HepG2 (cell line): ENCODE measurements around the gene MBD3. TPM values are rescaled to one million over a fixed set of nuclear protein-coding genes. Genes with fewer than 3 reads are reported as not detected.
A peak's percentile ranks its signal among the peaks of the same experiment; 100 is the strongest.

ENCODE experiments used
- CREB1 ChIP-seq, 2 experiments: fragments of 450-650 bp in 1 of 2; IDR thresholded peaks; 2 replicates each; pipeline ENCODE4 v1.6.1; 2016 to 2017; ENCODE audit warnings: control low read depth in 1 of 2, mild to moderate bottlenecking in 1 of 2, missing compliant biosample characterization in 1 of 2, missing genetic modification characterization in 1 of 2
- HMG20A ChIP-seq: IDR thresholded peaks from 2 replicates; pipeline ENCODE4 v1.6.1; 2016; ENCODE audit warnings: borderline replicate concordance
- KMT2B ChIP-seq: IDR thresholded peaks from 2 replicates; pipeline ENCODE4 v1.6.1; 2016; ENCODE audit warnings: missing genetic modification reagents, missing compliant biosample characterization
- MTA1 ChIP-seq: sonication (generic); formaldehyde crosslinking; IDR thresholded peaks from 2 replicates; pipeline ENCODE4 v1.4.0; 2020; ENCODE audit warnings: missing genetic modification reagents, mild to moderate bottlenecking, borderline replicate concordance
- RBFOX2 ChIP-seq: fragments of 200-400 bp; formaldehyde crosslinking; IDR thresholded peaks from 2 replicates; pipeline ENCODE4 v1.6.1; 2017; ENCODE audit warnings: low read depth, mild to moderate bottlenecking, low read length
- ZNF451 ChIP-seq: sonication (generic); formaldehyde crosslinking; IDR thresholded peaks from 2 replicates; pipeline ENCODE4 v1.5.0; 2020; ENCODE audit warnings: mild to moderate bottlenecking, missing genetic modification reagents
- ZNF607 ChIP-seq: sonication (generic); formaldehyde crosslinking; IDR thresholded peaks from 2 replicates; pipeline ENCODE4 v1.5.1; 2020; ENCODE audit warnings: missing genetic modification reagents, mild to moderate bottlenecking, borderline replicate concordance
- polyA plus RNA-seq, 8 experiments: library from polyadenylated mRNA; depleted of rRNA in 3 of 8; stranded (reverse) in 7 of 8; unstranded in 1 of 8; fragments of >200 nt; fragmentation: Illumina TruSeq in 4 of 8; extraction: Trizol in 4 of 8; gene quantifications; 2 replicates each; pipeline versions ENCODE4 v1.2.1 to v1.2.3, GENCODE V29; 2011 to 2016; ENCODE audit warnings: low read depth in 4 of 8, missing spikeins in 1 of 8, mixed read lengths in 1 of 8; ENCODE audit not compliant: insufficient read depth in 1 of 8
- total RNA-seq, 5 experiments: library from RNA; depleted of rRNA; stranded (reverse); fragments of >200 nt; fragmentation: Illumina TruSeq; extraction: Trizol; gene quantifications; 2 replicates each; pipeline ENCODE4 v1.2.3, GENCODE V29; 2016; ENCODE audit warnings: low read depth in 1 of 5
- TF ChIP-seq, protein P1 (sequence below): sonication (generic); formaldehyde crosslinking; IDR thresholded peaks from 2 replicates; pipeline ENCODE4 v1.9.0; 2021; ENCODE audit warnings: mild to moderate bottlenecking, missing genetic modification reagents
- TF ChIP-seq, protein P2 (sequence below): sonication (generic); formaldehyde crosslinking; IDR thresholded peaks from 2 replicates; pipeline ENCODE4 v1.4.0; 2020; ENCODE audit warnings: mild to moderate bottlenecking, missing genetic modification reagents
- TF ChIP-seq, protein P3 (sequence below): sonication (generic); formaldehyde crosslinking; IDR thresholded peaks from 2 replicates; pipeline ENCODE4 v1.4.0; 2020; ENCODE audit warnings: missing genetic modification reagents
- TF ChIP-seq, protein P4 (sequence below): sonication (generic); formaldehyde crosslinking; IDR thresholded peaks from 2 replicates; pipeline ENCODE4 v1.4.0; 2020; ENCODE audit warnings: missing genetic modification reagents, borderline replicate concordance
- TF ChIP-seq, protein P5 (sequence below): IDR thresholded peaks from 2 replicates; pipeline ENCODE4 v1.6.1; 2016; ENCODE audit warnings: low read depth

MBD3 gene
- total and polyA plus RNA-seq, 2 of the 13 experiments (the other 11 are each of a cell fraction or from before 2014, with no cell fraction given), result 21.2 to 76.9 TPM

DNA sequence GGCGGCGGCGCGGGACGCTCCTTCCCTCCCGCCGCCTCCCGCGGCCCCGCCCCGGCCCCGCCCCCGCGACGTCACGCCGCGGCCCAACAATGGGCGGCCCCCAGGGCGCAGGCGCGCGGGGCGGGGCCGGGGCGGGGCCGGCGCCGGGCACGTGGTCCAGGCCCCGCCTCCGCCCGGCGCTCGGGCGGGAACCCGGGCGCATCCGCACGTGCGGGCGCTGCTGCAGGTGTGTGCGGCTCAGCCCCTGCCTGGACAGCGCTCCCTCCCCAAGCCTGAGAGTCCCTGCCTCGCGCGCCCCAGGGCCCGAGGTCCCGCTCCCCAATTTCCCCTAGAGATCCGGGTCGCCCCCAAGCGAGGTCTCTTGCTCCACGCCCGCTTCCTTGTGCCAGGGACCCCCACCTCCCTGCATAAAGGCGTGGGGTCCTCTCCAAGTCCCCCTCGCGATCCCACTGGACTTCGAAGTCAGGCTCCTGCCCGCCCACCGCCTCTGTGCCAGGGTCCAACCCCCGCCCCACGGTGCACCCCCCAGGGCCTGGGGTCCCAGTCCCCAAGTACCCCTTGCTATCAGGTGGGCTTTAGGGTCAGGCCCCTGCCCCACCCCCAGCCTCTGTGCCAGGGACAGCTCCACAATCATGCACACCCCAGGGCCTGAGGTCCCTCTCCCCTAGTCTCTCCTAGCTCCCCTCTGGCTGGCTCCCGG lies 24.2 kb downstream of the MBD3 start, which contains the start of gene MEX3D (continued):
- TF ChIP-seq, protein P1, sequence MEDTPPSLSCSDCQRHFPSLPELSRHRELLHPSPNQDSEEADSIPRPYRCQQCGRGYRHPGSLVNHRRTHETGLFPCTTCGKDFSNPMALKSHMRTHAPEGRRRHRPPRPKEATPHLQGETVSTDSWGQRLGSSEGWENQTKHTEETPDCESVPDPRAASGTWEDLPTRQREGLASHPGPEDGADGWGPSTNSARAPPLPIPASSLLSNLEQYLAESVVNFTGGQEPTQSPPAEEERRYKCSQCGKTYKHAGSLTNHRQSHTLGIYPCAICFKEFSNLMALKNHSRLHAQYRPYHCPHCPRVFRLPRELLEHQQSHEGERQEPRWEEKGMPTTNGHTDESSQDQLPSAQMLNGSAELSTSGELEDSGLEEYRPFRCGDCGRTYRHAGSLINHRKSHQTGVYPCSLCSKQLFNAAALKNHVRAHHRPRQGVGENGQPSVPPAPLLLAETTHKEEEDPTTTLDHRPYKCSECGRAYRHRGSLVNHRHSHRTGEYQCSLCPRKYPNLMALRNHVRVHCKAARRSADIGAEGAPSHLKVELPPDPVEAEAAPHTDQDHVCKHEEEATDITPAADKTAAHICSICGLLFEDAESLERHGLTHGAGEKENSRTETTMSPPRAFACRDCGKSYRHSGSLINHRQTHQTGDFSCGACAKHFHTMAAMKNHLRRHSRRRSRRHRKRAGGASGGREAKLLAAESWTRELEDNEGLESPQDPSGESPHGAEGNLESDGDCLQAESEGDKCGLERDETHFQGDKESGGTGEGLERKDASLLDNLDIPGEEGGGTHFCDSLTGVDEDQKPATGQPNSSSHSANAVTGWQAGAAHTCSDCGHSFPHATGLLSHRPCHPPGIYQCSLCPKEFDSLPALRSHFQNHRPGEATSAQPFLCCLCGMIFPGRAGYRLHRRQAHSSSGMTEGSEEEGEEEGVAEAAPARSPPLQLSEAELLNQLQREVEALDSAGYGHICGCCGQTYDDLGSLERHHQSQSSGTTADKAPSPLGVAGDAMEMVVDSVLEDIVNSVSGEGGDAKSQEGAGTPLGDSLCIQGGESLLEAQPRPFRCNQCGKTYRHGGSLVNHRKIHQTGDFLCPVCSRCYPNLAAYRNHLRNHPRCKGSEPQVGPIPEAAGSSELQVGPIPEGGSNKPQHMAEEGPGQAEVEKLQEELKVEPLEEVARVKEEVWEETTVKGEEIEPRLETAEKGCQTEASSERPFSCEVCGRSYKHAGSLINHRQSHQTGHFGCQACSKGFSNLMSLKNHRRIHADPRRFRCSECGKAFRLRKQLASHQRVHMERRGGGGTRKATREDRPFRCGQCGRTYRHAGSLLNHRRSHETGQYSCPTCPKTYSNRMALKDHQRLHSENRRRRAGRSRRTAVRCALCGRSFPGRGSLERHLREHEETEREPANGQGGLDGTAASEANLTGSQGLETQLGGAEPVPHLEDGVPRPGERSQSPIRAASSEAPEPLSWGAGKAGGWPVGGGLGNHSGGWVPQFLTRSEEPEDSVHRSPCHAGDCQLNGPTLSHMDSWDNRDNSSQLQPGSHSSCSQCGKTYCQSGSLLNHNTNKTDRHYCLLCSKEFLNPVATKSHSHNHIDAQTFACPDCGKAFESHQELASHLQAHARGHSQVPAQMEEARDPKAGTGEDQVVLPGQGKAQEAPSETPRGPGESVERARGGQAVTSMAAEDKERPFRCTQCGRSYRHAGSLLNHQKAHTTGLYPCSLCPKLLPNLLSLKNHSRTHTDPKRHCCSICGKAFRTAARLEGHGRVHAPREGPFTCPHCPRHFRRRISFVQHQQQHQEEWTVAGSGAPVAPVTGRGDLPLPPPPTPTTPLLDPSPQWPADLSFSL (CRISPR knock-in tag), result no peak
- TF ChIP-seq ZNF451 (CRISPR knock-in tag) (peak; percentile 69; the same call in 1 of the 2 replicates), ZNF607 (CRISPR knock-in tag) (peak; percentile 60; the same call in 1 of the 2 replicates), HMG20A (no peak), CREB1 (IDR thresholded peaks at IDR 0.05) (no peak), CREB1 (CRISPR knock-in tag; IDR thresholded peaks at IDR 0.05) (no peak), MTA1 (CRISPR knock-in tag) (no peak), KMT2B (CRISPR knock-in tag) (no peak), RBFOX2 (no peak)
- TF ChIP-seq, protein P2, sequence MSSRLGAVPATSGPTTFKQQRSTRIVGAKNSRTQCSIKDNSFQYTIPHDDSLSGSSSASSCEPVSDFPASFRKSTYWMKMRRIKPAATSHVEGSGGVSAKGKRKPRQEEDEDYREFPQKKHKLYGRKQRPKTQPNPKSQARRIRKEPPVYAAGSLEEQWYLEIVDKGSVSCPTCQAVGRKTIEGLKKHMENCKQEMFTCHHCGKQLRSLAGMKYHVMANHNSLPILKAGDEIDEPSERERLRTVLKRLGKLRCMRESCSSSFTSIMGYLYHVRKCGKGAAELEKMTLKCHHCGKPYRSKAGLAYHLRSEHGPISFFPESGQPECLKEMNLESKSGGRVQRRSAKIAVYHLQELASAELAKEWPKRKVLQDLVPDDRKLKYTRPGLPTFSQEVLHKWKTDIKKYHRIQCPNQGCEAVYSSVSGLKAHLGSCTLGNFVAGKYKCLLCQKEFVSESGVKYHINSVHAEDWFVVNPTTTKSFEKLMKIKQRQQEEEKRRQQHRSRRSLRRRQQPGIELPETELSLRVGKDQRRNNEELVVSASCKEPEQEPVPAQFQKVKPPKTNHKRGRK (CRISPR knock-in tag), result no peak
- TF ChIP-seq, protein P3, sequence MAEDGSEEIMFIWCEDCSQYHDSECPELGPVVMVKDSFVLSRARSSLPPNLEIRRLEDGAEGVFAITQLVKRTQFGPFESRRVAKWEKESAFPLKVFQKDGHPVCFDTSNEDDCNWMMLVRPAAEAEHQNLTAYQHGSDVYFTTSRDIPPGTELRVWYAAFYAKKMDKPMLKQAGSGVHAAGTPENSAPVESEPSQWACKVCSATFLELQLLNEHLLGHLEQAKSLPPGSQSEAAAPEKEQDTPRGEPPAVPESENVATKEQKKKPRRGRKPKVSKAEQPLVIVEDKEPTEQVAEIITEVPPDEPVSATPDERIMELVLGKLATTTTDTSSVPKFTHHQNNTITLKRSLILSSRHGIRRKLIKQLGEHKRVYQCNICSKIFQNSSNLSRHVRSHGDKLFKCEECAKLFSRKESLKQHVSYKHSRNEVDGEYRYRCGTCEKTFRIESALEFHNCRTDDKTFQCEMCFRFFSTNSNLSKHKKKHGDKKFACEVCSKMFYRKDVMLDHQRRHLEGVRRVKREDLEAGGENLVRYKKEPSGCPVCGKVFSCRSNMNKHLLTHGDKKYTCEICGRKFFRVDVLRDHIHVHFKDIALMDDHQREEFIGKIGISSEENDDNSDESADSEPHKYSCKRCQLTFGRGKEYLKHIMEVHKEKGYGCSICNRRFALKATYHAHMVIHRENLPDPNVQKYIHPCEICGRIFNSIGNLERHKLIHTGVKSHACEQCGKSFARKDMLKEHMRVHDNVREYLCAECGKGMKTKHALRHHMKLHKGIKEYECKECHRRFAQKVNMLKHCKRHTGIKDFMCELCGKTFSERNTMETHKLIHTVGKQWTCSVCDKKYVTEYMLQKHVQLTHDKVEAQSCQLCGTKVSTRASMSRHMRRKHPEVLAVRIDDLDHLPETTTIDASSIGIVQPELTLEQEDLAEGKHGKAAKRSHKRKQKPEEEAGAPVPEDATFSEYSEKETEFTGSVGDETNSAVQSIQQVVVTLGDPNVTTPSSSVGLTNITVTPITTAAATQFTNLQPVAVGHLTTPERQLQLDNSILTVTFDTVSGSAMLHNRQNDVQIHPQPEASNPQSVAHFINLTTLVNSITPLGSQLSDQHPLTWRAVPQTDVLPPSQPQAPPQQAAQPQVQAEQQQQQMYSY (CRISPR knock-in tag), result peak; percentile 45; the same call in 1 of the 2 replicates
- TF ChIP-seq, protein P4, sequence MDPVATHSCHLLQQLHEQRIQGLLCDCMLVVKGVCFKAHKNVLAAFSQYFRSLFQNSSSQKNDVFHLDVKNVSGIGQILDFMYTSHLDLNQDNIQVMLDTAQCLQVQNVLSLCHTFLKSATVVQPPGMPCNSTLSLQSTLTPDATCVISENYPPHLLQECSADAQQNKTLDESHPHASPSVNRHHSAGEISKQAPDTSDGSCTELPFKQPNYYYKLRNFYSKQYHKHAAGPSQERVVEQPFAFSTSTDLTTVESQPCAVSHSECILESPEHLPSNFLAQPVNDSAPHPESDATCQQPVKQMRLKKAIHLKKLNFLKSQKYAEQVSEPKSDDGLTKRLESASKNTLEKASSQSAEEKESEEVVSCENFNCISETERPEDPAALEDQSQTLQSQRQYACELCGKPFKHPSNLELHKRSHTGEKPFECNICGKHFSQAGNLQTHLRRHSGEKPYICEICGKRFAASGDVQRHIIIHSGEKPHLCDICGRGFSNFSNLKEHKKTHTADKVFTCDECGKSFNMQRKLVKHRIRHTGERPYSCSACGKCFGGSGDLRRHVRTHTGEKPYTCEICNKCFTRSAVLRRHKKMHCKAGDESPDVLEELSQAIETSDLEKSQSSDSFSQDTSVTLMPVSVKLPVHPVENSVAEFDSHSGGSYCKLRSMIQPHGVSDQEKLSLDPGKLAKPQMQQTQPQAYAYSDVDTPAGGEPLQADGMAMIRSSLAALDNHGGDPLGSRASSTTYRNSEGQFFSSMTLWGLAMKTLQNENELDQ (CRISPR knock-in tag), result no peak
- TF ChIP-seq, protein P5, sequence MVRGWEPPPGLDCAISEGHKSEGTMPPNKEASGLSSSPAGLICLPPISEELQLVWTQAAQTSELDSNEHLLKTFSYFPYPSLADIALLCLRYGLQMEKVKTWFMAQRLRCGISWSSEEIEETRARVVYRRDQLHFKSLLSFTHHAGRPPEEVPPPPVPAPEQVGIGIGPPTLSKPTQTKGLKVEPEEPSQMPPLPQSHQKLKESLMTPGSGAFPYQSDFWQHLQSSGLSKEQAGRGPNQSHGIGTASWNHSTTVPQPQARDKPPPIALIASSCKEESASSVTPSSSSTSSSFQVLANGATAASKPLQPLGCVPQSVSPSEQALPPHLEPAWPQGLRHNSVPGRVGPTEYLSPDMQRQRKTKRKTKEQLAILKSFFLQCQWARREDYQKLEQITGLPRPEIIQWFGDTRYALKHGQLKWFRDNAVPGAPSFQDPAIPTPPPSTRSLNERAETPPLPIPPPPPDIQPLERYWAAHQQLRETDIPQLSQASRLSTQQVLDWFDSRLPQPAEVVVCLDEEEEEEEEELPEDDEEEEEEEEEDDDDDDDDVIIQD, result no peak
